ENCODE measurements around the gene C1QTNF2. TPM values are rescaled to one million over a fixed set of nuclear protein-coding genes. Genes with fewer than 3 reads are reported as not detected.
A peak's percentile ranks its signal among the peaks of the same experiment; 100 is the strongest.

Gene C1QTNF2
- total and polyA plus RNA-seq, 2 donors (not counting 1 experiment from before 2014, with no cell fraction given) = not detected

DNA sequence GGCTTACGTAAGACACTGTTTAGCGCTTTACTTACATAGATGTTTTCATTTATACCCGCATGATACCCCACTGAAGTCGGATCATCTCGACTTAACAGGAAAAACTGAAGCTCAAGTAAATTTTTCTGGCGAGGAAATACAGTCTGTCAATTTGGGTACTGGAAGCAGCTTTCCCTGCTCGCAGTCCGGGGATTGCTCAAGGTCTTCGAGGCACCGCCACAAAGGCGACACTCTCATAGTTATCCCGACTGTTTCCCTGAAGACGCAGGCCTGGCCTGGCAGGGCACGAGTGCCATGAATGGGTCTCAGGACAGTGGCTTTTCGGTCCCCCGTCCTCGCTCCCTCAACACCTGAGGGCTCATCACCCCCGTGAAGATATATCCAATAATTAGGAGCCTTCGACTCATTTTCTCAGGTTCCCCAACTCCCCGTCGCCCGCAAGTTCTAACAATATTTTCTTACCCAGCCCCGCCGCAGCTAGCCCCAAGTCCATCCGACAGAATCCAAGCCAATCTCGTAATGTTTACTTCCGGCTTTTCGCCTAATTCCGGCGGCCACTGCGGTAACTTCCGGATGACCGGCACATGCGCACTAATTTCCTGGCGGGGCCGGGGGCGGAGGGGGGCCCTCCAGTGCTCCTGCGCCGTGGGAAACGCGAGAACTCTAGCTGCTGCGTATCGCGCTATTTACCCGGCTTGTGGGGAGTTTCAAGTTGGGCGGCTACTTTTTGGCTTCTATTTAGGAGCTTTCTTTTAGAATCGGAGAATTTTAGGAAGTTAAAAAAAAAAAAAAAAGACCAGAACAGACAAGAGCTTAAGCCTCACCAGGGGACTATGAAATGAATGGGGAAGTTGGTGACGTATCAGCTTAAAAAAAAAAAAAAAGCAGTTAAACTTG lies 48.4 kb upstream of the C1QTNF2 start, which contains the start of gene SLU7:
SLU7 (minus strand) TSS at position 521 of the 897 bp plus-strand sequence. CDS start 3,787 bp downstream, outside the sequence.
- peak within 1 kb of the TSS; percentile 91 for H3K27ac Mint-ChIP-seq
- Histone ChIP-seq H3K79me2 (ENCODE audit: control insufficient read depth, insufficient read depth, low read length) (peaks cover 40% of the 10 kb centered on the region), H3K9ac (ENCODE audit: low read length) (peak within 1 kb of the TSS; percentile 95), H4K20me1 (ENCODE audit: control insufficient read depth, insufficient read depth, low read length, poor library complexity, severe bottlenecking) (no peaks in the 10 kb centered on the region), H3K4me2 (replicated peaks; ENCODE audit: low read depth, low read length, poor library complexity, severe bottlenecking) (peak within 1 kb of the TSS; percentile 80), H3K4me3 (ENCODE audit: control extremely low read depth in 1 of 5, extremely low read depth in 1 of 5, insufficient read depth in 1 of 5, low read depth in 2 of 5, low read length in 4 of 5) (peak within 1 kb of the TSS; percentile 72 to 99 (median 95)), H3K4me1 (ENCODE audit: control insufficient read depth in 2 of 2, insufficient read depth in 2 of 2, low read length in 2 of 2) (peaks cover 32 to 41% of the 10 kb centered on the region in 2 donors), H3K27me3 (replicated peaks in 1 of 4; ENCODE audit: control extremely low read depth in 1 of 4, control insufficient read depth in 3 of 4, insufficient read depth in 4 of 4, low read length in 3 of 4) (no peaks in the 10 kb centered on the region), H3K27ac (ENCODE audit: low read length in 2 of 2) (peak within 1 kb of the TSS; percentile 95), H2AFZ (ENCODE audit: insufficient read depth, low read depth, low read length, poor library complexity, severe bottlenecking) (peak within 1 kb of the TSS; percentile 65), H3K36me3 (replicated peaks in 1 of 2; ENCODE audit: control extremely low read depth in 1 of 2, control insufficient read depth in 1 of 2, extremely low read depth in 1 of 2, insufficient read depth in 2 of 2, low read length in 1 of 2) (peaks cover 0 to 19% of the 10 kb centered on the region in 2 experiments), H3K9me3 (ENCODE audit: control extremely low read depth in 1 of 3, control insufficient read depth in 2 of 3, insufficient read depth in 1 of 3, low read length in 2 of 3) (no peaks in the 10 kb centered on the region)
- CTCF ChIA-PET = interaction anchor here (0.7 to 3.5 kb wide), 5 partner anchors 10 to 412 kb away, joined by 3 to 57 read pairs (median 6); no protein-coding TSS in a partner anchor
- no peaks in the 10 kb centered on the region for H3K27me3 Mint-ChIP-seq
- H3K4me3 Mint-ChIP-seq = peak within 1 kb of the TSS; percentile 92
- H3K9me3 Mint-ChIP-seq (ENCODE audit: insufficient read depth) = no peaks in the 10 kb centered on the region
- TF ChIP-seq, protein P1, sequence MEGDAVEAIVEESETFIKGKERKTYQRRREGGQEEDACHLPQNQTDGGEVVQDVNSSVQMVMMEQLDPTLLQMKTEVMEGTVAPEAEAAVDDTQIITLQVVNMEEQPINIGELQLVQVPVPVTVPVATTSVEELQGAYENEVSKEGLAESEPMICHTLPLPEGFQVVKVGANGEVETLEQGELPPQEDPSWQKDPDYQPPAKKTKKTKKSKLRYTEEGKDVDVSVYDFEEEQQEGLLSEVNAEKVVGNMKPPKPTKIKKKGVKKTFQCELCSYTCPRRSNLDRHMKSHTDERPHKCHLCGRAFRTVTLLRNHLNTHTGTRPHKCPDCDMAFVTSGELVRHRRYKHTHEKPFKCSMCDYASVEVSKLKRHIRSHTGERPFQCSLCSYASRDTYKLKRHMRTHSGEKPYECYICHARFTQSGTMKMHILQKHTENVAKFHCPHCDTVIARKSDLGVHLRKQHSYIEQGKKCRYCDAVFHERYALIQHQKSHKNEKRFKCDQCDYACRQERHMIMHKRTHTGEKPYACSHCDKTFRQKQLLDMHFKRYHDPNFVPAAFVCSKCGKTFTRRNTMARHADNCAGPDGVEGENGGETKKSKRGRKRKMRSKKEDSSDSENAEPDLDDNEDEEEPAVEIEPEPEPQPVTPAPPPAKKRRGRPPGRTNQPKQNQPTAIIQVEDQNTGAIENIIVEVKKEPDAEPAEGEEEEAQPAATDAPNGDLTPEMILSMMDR (IDR thresholded peaks at IDR 0.05) = no peak
- no peak for TF ChIP-seq EZH2 (IDR thresholded peaks at IDR 0.05; ENCODE audit: borderline replicate concordance, insufficient read depth, low read depth, low read length, poor library complexity, severe bottlenecking)
- H3K4me1 Mint-ChIP-seq = peaks cover 64% of the 10 kb centered on the region
- under 1% methylated on average over 44 of the region's 48 CpGs for WGBS (ENCODE audit: insufficient coverage)
- intact Hi-C loops (cut with micrococcal nuclease) = loop anchor here (1.0 to 10.0 kb wide), 6 partner anchors 13 to 1212 kb away; partner anchors contain the start of genes PWWP2A, RNF145 and TTC1
- ATAC-seq (ENCODE audit: low read depth) = peak; percentile 73
- POLR2A ChIA-PET = interaction anchor here (0.6 to 1.5 kb wide), 4 partner anchors 15 to 146 kb away, joined by 3 to 7 read pairs (median 4); no protein-coding TSS in a partner anchor
- DNase-seq = peak; percentile 97

Measured in B cell (primary cell).